ENCODE data around the gene LRP1-AS. TPM values are rescaled to one million over a fixed set of nuclear protein-coding genes. Genes with fewer than 3 reads are reported as not detected.

The LRP1-AS gene
- total and polyA plus RNA-seq, 4 donors, result not detected

- Histone ChIP-seq H3K9me3 (ENCODE audit: control insufficient read depth, low read length) (no peaks in the 10 kb centered on the region), H3K4me1 (ENCODE audit: control insufficient read depth in 1 of 2, insufficient read depth in 2 of 2, low read length in 2 of 2) (no peaks in the 10 kb centered on the region), H3K27me3 (ENCODE audit: control insufficient read depth in 1 of 2, insufficient read depth in 2 of 2, low read length in 1 of 2) (no peaks in the 10 kb centered on the region), H3K36me3 (ENCODE audit: control insufficient read depth in 1 of 2, insufficient read depth in 2 of 2, low read length in 1 of 2) (peaks cover 0 to 11% of the 10 kb centered on the region in 2 donors), H3K4me3 (ENCODE audit: low read length in 2 of 2) (no peak overlapping the region), H3K27ac (ENCODE audit: low read depth in 1 of 2, low read length in 2 of 2) (no peak overlapping the region)
- DNase-seq (no peak), ATAC-seq (ENCODE audit: low FRiP score) (no peak)
- intact Hi-C loops (cut with DNase I), result loop anchor here in 1 of 2 donors (2.0 kb wide), 1 partner anchor 51 kb away; no protein-coding TSS in a partner anchor
- WGBS, 2 donors, result 89% methylated on average over 9 of the region's 9 CpGs
Observed at GRCh38 chr12:57176139-57176477, 28.7 kb upstream of the LRP1-AS start.

DNA sequence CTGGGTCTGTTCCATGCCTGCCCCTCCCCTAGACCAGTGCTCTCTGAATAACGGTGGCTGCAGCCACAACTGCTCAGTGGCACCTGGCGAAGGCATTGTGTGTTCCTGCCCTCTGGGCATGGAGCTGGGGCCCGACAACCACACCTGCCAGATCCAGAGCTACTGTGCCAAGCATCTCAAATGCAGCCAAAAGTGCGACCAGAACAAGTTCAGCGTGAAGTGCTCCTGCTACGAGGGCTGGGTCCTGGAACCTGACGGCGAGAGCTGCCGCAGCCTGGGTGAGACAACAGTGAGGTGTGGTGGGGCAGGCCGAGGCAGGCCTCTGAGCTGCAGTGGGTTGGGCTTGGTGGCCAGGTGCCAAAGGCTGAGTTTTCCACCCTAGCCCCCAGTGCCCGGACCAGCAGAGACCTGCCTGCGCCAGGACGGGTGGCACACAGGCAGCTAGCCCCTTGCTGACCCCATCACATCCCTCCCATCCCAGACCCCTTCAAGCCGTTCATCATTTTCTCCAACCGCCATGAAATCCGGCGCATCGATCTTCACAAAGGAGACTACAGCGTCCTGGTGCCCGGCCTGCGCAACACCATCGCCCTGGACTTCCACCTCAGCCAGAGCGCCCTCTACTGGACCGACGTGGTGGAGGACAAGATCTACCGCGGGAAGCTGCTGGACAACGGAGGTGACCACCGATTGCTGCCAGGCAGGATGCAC, 28.2 kb upstream of the LRP1-AS start:
- ATAC-seq (ENCODE audit: low FRiP score) (peak; percentile 75), DNase-seq (peak; percentile 89 to 96)
- Histone ChIP-seq H3K27ac (ENCODE audit: low read depth in 1 of 2, low read length in 2 of 2) (peak overlapping the region in 1 of 2 donors; percentile 9), H3K27me3 (ENCODE audit: control insufficient read depth in 1 of 2, insufficient read depth in 2 of 2, low read length in 1 of 2) (no peaks in the 10 kb centered on the region), H3K4me1 (ENCODE audit: control insufficient read depth in 1 of 2, insufficient read depth in 2 of 2, low read length in 2 of 2) (no peaks in the 10 kb centered on the region), H3K4me3 (ENCODE audit: low read length in 2 of 2) (no peak overlapping the region), H3K9me3 (ENCODE audit: control insufficient read depth, low read length) (no peaks in the 10 kb centered on the region), H3K36me3 (ENCODE audit: control insufficient read depth in 1 of 2, insufficient read depth in 2 of 2, low read length in 1 of 2) (peaks cover 0 to 11% of the 10 kb centered on the region in 2 donors)
- intact Hi-C loops (cut with DNase I), result loop anchor here (2.0 kb wide), 2 partner anchors 23 to 51 kb away; no protein-coding TSS in a partner anchor
- 22 to 23% methylated on average over 29 of the region's 29 CpGs for WGBS, 2 donors

DNA sequence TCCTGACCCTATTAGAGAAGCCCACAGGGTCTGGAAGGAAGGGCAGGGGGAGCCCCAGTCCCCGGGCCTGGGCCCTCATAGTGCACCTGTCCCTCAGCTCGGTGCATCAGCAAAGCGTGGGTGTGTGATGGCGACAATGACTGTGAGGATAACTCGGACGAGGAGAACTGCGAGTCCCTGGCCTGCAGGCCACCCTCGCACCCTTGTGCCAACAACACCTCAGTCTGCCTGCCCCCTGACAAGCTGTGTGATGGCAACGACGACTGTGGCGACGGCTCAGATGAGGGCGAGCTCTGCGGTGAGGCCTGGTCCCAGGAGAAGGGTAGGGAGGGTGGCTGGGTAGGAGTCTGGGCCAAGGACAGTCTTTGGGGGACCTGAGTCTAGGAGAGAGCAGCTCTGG, 26.3 kb upstream of the LRP1-AS start:
- intact Hi-C loops (cut with DNase I), result loop anchor here in 1 of 2 donors (2.0 kb wide), 2 partner anchors 21 to 49 kb away; no protein-coding TSS in a partner anchor

GRCh38 chr12:57173089-57173488, 25.7 kb upstream of the LRP1-AS start:
- no peaks in the 10 kb centered on the region for H3K27me3 ChIP-seq (ENCODE audit: control insufficient read depth in 1 of 2, insufficient read depth in 2 of 2, low read length in 1 of 2)
- WGBS, 2 donors, result 62 to 69% methylated on average over 10 to 11 of the region's 11 CpGs
- H3K27ac ChIP-seq (ENCODE audit: low read depth in 1 of 2, low read length in 2 of 2), result no peak overlapping the region
- DNase-seq (no peak), ATAC-seq (ENCODE audit: low FRiP score) (no peak)
- no peaks in the 10 kb centered on the region for H3K9me3 ChIP-seq (ENCODE audit: control insufficient read depth, low read length)
- no peaks in the 10 kb centered on the region for H3K4me1 ChIP-seq (ENCODE audit: control insufficient read depth in 1 of 2, insufficient read depth in 2 of 2, low read length in 2 of 2)
- no peak overlapping the region for H3K4me3 ChIP-seq (ENCODE audit: low read length in 2 of 2)
- peaks cover 2 to 10% of the 10 kb centered on the region in 2 donors for H3K36me3 ChIP-seq (ENCODE audit: control insufficient read depth in 1 of 2, insufficient read depth in 2 of 2, low read length in 1 of 2)
- intact Hi-C loops (cut with DNase I), result no loop called here

More for the DNA sequence above, 26.3 kb upstream of the LRP1-AS start:
- WGBS, 2 donors, result 81 to 82% methylated on average over 14 of the region's 14 CpGs
- ATAC-seq (ENCODE audit: low FRiP score), result no peak
- Histone ChIP-seq H3K27me3 (ENCODE audit: control insufficient read depth in 1 of 2, insufficient read depth in 2 of 2, low read length in 1 of 2) (no peaks in the 10 kb centered on the region), H3K4me3 (ENCODE audit: low read length in 2 of 2) (no peak overlapping the region), H3K36me3 (ENCODE audit: control insufficient read depth in 1 of 2, insufficient read depth in 2 of 2, low read length in 1 of 2) (peaks cover 0 to 7% of the 10 kb centered on the region in 2 donors), H3K4me1 (ENCODE audit: control insufficient read depth in 1 of 2, insufficient read depth in 2 of 2, low read length in 2 of 2) (no peaks in the 10 kb centered on the region), H3K27ac (ENCODE audit: low read depth in 1 of 2, low read length in 2 of 2) (no peak overlapping the region), H3K9me3 (ENCODE audit: control insufficient read depth, low read length) (no peaks in the 10 kb centered on the region)
- no peak for DNase-seq

GRCh38 chr12:57171668-57172067, 24.2 kb upstream of the LRP1-AS start:
- DNase-seq, result no peak
- Histone ChIP-seq H3K9me3 (ENCODE audit: control insufficient read depth, low read length) (no peaks in the 10 kb centered on the region), H3K27me3 (ENCODE audit: control insufficient read depth in 1 of 2, insufficient read depth in 2 of 2, low read length in 1 of 2) (no peaks in the 10 kb centered on the region), H3K4me1 (ENCODE audit: control insufficient read depth in 1 of 2, insufficient read depth in 2 of 2, low read length in 2 of 2) (no peaks in the 10 kb centered on the region), H3K4me3 (ENCODE audit: low read length in 2 of 2) (no peak overlapping the region), H3K27ac (ENCODE audit: low read depth in 1 of 2, low read length in 2 of 2) (no peak overlapping the region), H3K36me3 (ENCODE audit: control insufficient read depth in 1 of 2, insufficient read depth in 2 of 2, low read length in 1 of 2) (peaks cover 2 to 12% of the 10 kb centered on the region in 2 donors)
- WGBS, 2 donors, result 39 to 41% methylated on average over 4 of the region's 4 CpGs
- ATAC-seq (ENCODE audit: low FRiP score), result peak; percentile 19
- intact Hi-C loops (cut with DNase I), result no loop called here

DNA sequence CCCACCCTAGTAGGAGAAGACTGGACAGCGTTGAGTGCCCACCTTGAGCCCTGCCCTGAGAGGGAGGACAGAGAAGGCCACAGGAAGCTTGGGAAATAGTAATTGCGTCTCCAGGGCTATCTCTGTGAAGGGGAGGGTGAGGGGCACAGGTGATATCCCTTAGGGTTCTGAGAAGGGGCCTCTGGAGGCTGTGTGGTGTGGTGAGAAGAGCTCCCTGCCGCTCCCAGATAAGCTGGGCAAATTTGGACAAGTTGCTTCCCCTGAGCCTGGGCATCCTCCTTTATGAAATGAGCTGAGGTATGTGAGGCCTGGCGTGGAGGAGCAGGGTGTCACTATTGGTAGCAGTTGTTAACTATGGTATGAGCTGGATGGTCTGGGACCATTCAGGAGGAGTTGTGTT, 23.5 kb upstream of the LRP1-AS start:
- intact Hi-C loops (cut with DNase I), result no loop called here
- Histone ChIP-seq H3K27me3 (ENCODE audit: control insufficient read depth in 1 of 2, insufficient read depth in 2 of 2, low read length in 1 of 2) (no peaks in the 10 kb centered on the region), H3K9me3 (ENCODE audit: control insufficient read depth, low read length) (no peaks in the 10 kb centered on the region), H3K27ac (ENCODE audit: low read depth in 1 of 2, low read length in 2 of 2) (no peak overlapping the region), H3K36me3 (ENCODE audit: control insufficient read depth in 1 of 2, insufficient read depth in 2 of 2, low read length in 1 of 2) (peaks cover 6 to 12% of the 10 kb centered on the region in 2 donors), H3K4me1 (ENCODE audit: control insufficient read depth in 1 of 2, insufficient read depth in 2 of 2, low read length in 2 of 2) (no peaks in the 10 kb centered on the region), H3K4me3 (ENCODE audit: low read length in 2 of 2) (no peak overlapping the region)
- 84 to 86% methylated on average over 4 of the region's 4 CpGs for WGBS, 2 donors
- DNase-seq (no peak), ATAC-seq (ENCODE audit: low FRiP score) (no peak)

GRCh38 chr12:57170408-57170807, 23.0 kb upstream of the LRP1-AS start:
- intact Hi-C loops (cut with DNase I), result no loop called here
- no peak overlapping the region for H3K4me3 ChIP-seq (ENCODE audit: low read length in 2 of 2)
- no peaks in the 10 kb centered on the region for H3K4me1 ChIP-seq (ENCODE audit: control insufficient read depth in 1 of 2, insufficient read depth in 2 of 2, low read length in 2 of 2)
- no peaks in the 10 kb centered on the region for H3K27me3 ChIP-seq (ENCODE audit: control insufficient read depth in 1 of 2, insufficient read depth in 2 of 2, low read length in 1 of 2)
- ATAC-seq (ENCODE audit: low FRiP score) (no peak), DNase-seq (no peak)
- peaks cover 6 to 13% of the 10 kb centered on the region in 2 donors for H3K36me3 ChIP-seq (ENCODE audit: control insufficient read depth in 1 of 2, insufficient read depth in 2 of 2, low read length in 1 of 2)
- no peak overlapping the region for H3K27ac ChIP-seq (ENCODE audit: low read depth in 1 of 2, low read length in 2 of 2)
- 76 to 88% methylated on average over 1 of the region's 1 CpG for WGBS, 2 donors
- H3K9me3 ChIP-seq (ENCODE audit: control insufficient read depth, low read length), result no peaks in the 10 kb centered on the region

DNA sequence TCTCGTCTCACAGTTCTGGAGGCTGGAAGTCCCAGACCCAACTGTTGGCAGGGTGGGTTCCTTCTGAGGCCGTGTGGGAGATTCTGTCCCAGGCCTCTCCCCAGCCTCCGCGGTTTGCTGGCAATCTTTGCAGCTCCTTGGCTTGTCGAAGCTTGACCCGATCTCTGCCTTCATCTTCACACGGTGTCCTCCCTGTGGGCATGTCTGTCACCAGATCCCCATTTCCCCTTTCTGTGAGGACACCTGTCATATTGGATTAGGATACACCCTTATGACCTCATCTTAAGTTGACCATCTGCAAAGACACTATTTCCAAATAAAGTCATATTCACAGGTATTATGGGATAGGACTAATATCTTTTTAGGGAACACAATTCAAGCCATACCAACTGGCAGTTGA, 22.6 kb upstream of the LRP1-AS start:
- WGBS, 2 donors, result 56 to 57% methylated on average over 7 of the region's 7 CpGs
- Histone ChIP-seq H3K4me3 (ENCODE audit: low read length in 2 of 2) (no peak overlapping the region), H3K4me1 (ENCODE audit: control insufficient read depth in 1 of 2, insufficient read depth in 2 of 2, low read length in 2 of 2) (no peaks in the 10 kb centered on the region), H3K27ac (ENCODE audit: low read depth in 1 of 2, low read length in 2 of 2) (no peak overlapping the region), H3K9me3 (ENCODE audit: control insufficient read depth, low read length) (no peaks in the 10 kb centered on the region), H3K36me3 (ENCODE audit: control insufficient read depth in 1 of 2, insufficient read depth in 2 of 2, low read length in 1 of 2) (peaks cover 6 to 15% of the 10 kb centered on the region in 2 donors), H3K27me3 (ENCODE audit: control insufficient read depth in 1 of 2, insufficient read depth in 2 of 2, low read length in 1 of 2) (no peaks in the 10 kb centered on the region)
- DNase-seq (no peak), ATAC-seq (ENCODE audit: low FRiP score) (no peak)
- intact Hi-C loops (cut with DNase I), result no loop called here

All from aorta (tissue), 5 donors.